GM12873 (cell line): ENCODE results near the gene HOXD12.

ENCODE experiments used
- CTCF ChIP-seq: IDR thresholded peaks from 2 replicates; pipeline ENCODE4 v1.5.1; 2012; ENCODE audit warnings: low read depth, mild to moderate bottlenecking, moderate library complexity, low read length, control low read depth; ENCODE audit not compliant: insufficient read depth; ENCODE audit errors: missing control alignments

Gene HOXD12

GRCh38 chr2:176078541-176079284 lies 20.9 kb upstream of the HOXD12 start:
- TF ChIP-seq CTCF = no peak

- no peak for TF ChIP-seq CTCF
These were observed 20.2 kb upstream of the HOXD12 start for GRCh38 chr2:176079285-176079830.

- TF ChIP-seq CTCF = peak; percentile 43
These were observed 19.6 kb upstream of the HOXD12 start for GRCh38 chr2:176079831-176080539.

- no peak for TF ChIP-seq CTCF
These were observed 18.8 kb upstream of the HOXD12 start for GRCh38 chr2:176080540-176081375.

GRCh38 chr2:176081376-176081836 lies 18.2 kb upstream of the HOXD12 start:
- no peak for TF ChIP-seq CTCF

GRCh38 chr2:176081837-176082524 lies 17.6 kb upstream of the HOXD12 start:
- no peak for TF ChIP-seq CTCF
